Gastroesophageal sphincter (tissue), 4 donors: ENCODE measurements around the gene NFATC2. TPM values are rescaled to one million over a fixed set of nuclear protein-coding genes. Genes with fewer than 3 reads are reported as not detected.

Experiments
- ATAC-seq: fragments of 150-250 bp; one replicate; pipeline ENCODE4 v1.9.1; 2016; ENCODE audit warnings: mild to moderate bottlenecking, moderate library complexity
- H3K27ac ChIP-seq, 4 donors: fragments of 200-600 bp; sonication (generic) in 3 of 4; 1 replicate in 3 of 4; 2 replicates in 1 of 4; pipeline ENCODE4 v1.5.1; 2016 to 2019
- H3K27me3 ChIP-seq: fragments of 200-600 bp; sonication (generic); one replicate; pipeline ENCODE4 v1.5.1; 2019
- H3K36me3 ChIP-seq, 2 donors: fragments of 200-600 bp; sonication (generic); one replicate each; pipeline ENCODE4 v1.5.1; 2019; ENCODE audit warnings: control low read depth in 1 of 2
- H3K4me1 ChIP-seq, 3 donors: fragments of 200-600 bp; sonication (generic); 1 replicate in 2 of 3; 2 replicates in 1 of 3; pipeline ENCODE4 v1.5.1; 2016 to 2019; ENCODE audit warnings: control low read depth in 2 of 3
- H3K4me3 ChIP-seq, 2 donors: fragments of 200-600 bp; sonication (generic); one replicate each; pipeline ENCODE4 v1.5.1; 2019; ENCODE audit warnings: mild to moderate bottlenecking in 1 of 2, moderate library complexity in 1 of 2
- H3K9me3 ChIP-seq, 3 donors: fragments of 200-600 bp; sonication (generic); one replicate each; pipeline ENCODE4 v1.5.1; 2017 to 2019; ENCODE audit warnings: control low read depth in 2 of 3
- EP300 ChIP-seq: sonication (generic); formaldehyde crosslinking; IDR thresholded peaks from one replicate; pipeline ENCODE4 v1.6.1; 2017; ENCODE audit warnings: antibody characterized with exemption, mild to moderate bottlenecking
- POLR2A ChIP-seq, 2 donors: fragments of 450-650 bp; IDR thresholded peaks; one replicate each; pipeline ENCODE4 v1.6.1; 2017; ENCODE audit warnings: antibody characterized with exemption in 2 of 2, mild to moderate bottlenecking in 2 of 2, moderate library complexity in 1 of 2
- POLR2AphosphoS5 ChIP-seq: sonication (generic); formaldehyde crosslinking; IDR thresholded peaks from one replicate; pipeline ENCODE4 v1.6.1; 2017; ENCODE audit warnings: antibody characterized with exemption
- WGBS, 2 donors: methylation state at CpG; one replicate each; pipeline ENCODE4 v1.1.5; 2018; ENCODE audit warnings: low coverage in 1 of 2; 5-methylcytosine and 5-hydroxymethylcytosine counted together
- total RNA-seq, 4 donors: library from RNA; depleted of rRNA; stranded (reverse); fragments of >200 nt; gene quantifications; one replicate each; pipeline ENCODE4 v1.1.0, GENCODE V29; 2016
- TF ChIP-seq, protein P1 (sequence below), 4 experiments: fragments of 200-600 bp in 2 of 4; fragments of 450-650 bp in 2 of 4; sonication (generic) in 1 of 4; IDR thresholded peaks; one replicate each; pipeline ENCODE4 v1.5.1; 2017 to 2019; ENCODE audit warnings: antibody characterized with exemption in 4 of 4, mild to moderate bottlenecking in 2 of 4, moderate library complexity in 2 of 4

The NFATC2 gene
- total RNA-seq, 4 donors from 2014 or later, result 4.4 to 20.2 (median 9.0) TPM

DNA sequence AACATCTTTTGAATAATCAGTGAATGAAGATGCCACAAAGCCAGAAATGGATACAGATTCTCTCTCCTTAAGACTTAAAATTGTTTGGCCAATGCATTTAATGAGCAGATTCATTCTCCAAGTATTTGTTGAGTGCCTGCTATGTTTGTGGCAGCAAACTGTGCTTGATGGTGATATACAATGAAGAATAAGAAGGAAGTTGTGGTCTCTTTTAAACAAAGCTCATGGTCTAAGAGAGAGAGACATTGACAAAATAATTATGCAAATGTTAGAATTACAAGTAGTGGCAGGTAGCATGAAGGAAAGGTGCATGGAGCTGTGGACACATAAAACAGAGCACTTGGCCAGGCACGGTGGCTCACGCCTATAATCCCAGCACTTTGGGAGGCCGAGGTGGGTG, 28.3 kb downstream of the NFATC2 start:
- no peaks in the 10 kb centered on the region for H3K9me3 ChIP-seq
- ATAC-seq, result no peak
- no peak for TF ChIP-seq POLR2AphosphoS5
- no peak for TF ChIP-seq POLR2A (IDR thresholded peaks at IDR 0.05)
- no peak for TF ChIP-seq EP300
- TF ChIP-seq, protein P1, sequence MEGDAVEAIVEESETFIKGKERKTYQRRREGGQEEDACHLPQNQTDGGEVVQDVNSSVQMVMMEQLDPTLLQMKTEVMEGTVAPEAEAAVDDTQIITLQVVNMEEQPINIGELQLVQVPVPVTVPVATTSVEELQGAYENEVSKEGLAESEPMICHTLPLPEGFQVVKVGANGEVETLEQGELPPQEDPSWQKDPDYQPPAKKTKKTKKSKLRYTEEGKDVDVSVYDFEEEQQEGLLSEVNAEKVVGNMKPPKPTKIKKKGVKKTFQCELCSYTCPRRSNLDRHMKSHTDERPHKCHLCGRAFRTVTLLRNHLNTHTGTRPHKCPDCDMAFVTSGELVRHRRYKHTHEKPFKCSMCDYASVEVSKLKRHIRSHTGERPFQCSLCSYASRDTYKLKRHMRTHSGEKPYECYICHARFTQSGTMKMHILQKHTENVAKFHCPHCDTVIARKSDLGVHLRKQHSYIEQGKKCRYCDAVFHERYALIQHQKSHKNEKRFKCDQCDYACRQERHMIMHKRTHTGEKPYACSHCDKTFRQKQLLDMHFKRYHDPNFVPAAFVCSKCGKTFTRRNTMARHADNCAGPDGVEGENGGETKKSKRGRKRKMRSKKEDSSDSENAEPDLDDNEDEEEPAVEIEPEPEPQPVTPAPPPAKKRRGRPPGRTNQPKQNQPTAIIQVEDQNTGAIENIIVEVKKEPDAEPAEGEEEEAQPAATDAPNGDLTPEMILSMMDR (IDR thresholded peaks at IDR 0.05), result no peak
- H3K36me3 ChIP-seq, result peaks cover 0 to 19% of the 10 kb centered on the region in 2 donors
- WGBS, 2 donors, result 88 to 100% methylated on average over 3 of the region's 3 CpGs
- no peaks in the 10 kb centered on the region for H3K27me3 ChIP-seq
- no peak overlapping the region for H3K4me3 ChIP-seq
- H3K4me1 ChIP-seq, result no peaks in the 10 kb centered on the region
- H3K27ac ChIP-seq, result no peak overlapping the region

DNA sequence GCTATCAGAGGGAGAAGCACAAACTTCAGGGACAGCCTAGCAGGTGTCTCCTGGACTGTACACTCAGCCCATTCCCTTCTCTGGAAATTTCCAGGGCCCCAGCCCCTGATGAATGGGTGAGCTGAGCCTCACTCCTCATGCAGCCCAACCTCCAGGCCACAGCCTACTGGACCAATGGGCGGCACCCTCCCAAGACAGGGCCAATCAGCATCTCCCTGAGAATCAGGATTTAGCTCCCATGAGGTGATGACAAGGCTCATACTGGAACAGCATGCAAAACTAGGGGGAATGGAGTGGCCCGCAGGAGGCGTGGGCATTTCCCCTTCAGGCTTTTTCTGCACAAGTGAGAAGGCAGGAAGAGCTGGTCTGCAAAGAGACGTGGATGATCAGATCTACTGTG, 29.0 kb downstream of the NFATC2 start:
- ATAC-seq, result no peak
- H3K27ac ChIP-seq, result no peak overlapping the region
- H3K36me3 ChIP-seq, result peaks cover 0 to 19% of the 10 kb centered on the region in 2 donors
- H3K4me1 ChIP-seq, result no peaks in the 10 kb centered on the region
- no peaks in the 10 kb centered on the region for H3K27me3 ChIP-seq
- H3K4me3 ChIP-seq, result no peak overlapping the region
- no peak for TF ChIP-seq EP300
- TF ChIP-seq, protein P1 (IDR thresholded peaks at IDR 0.05), result no peak
- no peak for TF ChIP-seq POLR2AphosphoS5
- no peak for TF ChIP-seq POLR2A (IDR thresholded peaks at IDR 0.05)
- WGBS, 2 donors, result 80 to 94% methylated on average over 1 to 3 of the region's 4 CpGs
- H3K9me3 ChIP-seq, result no peaks in the 10 kb centered on the region

DNA sequence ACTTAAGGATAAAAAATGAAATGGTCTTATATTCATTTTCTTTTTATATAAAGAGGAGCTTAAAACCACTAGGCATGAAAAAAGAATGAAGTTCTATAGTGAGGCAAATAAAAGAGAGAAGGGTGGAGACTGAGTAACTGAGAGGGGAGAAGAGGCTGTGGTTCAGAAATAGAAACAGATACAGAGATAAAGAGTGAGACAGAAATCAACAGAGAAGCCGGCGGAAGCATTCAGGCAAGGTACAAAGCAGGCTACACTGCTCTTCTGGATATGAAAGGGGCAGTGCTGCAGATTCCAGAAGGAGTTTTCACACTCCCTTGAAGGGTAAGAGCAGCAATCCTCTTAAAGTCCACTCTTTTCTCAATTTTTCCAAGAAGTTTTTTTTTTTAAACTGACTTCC, 29.9 kb downstream of the NFATC2 start:
- Histone ChIP-seq H3K4me1 (no peaks in the 10 kb centered on the region), H3K27ac (no peak overlapping the region), H3K27me3 (no peaks in the 10 kb centered on the region), H3K36me3 (peaks cover 0 to 19% of the 10 kb centered on the region in 2 donors), H3K4me3 (no peak overlapping the region), H3K9me3 (no peaks in the 10 kb centered on the region)
- no peak for ATAC-seq
- 34 to 77% methylated on average over 2 of the region's 2 CpGs for WGBS, 2 donors
- TF ChIP-seq EP300 (no peak), POLR2AphosphoS5 (no peak), POLR2A (IDR thresholded peaks at IDR 0.05) (no peak)
- TF ChIP-seq, protein P1 (IDR thresholded peaks at IDR 0.05), result no peak

DNA sequence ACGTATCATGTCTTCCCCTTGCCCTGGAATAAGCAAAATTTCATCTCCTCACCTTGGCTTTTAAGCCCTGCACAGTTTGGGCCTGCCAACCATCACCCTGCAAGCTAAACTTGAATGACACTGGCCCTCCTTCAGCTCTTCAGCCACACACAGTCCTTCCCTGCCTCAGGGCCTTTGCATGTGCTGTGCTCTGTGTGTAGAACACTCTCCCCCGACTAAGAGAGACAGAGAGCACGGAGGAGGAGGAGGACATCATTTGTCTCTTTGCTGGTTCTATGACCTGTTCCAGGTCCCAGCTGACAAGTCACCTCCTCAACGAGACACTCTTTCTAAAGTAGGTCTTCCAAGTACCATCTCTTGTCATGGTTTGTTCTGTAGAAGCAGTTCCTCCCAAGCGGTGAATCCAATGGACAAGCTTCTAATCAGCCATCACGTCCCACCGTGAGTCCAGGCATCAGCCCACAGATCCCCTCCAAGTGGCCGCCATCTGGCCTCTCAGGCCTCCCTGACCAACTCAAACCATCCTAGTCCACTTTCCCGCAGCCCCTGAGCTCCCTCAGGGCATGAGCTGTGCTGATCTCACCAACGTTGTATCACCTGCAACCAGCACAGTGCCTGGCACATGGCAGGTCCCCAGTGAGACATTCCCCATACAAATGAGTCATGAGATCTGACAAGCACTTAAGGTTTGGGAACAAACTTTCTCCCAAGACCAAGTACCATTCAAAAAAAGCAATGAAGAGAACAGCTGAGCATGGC, 30.5 kb downstream of the NFATC2 start:
- Histone ChIP-seq H3K9me3 (no peaks in the 10 kb centered on the region), H3K27ac (no peak overlapping the region), H3K27me3 (no peaks in the 10 kb centered on the region), H3K4me1 (no peaks in the 10 kb centered on the region), H3K4me3 (no peak overlapping the region), H3K36me3 (peaks cover 0 to 19% of the 10 kb centered on the region in 2 donors)
- TF ChIP-seq POLR2AphosphoS5 (no peak), POLR2A (IDR thresholded peaks at IDR 0.05) (no peak), EP300 (no peak)
- TF ChIP-seq, protein P1 (IDR thresholded peaks at IDR 0.05), result no peak
- ATAC-seq, result no peak
- WGBS, 2 donors, result 76 to 89% methylated on average over 3 to 6 of the region's 10 CpGs
